ENCODE results near the gene RAB29. TPM values are rescaled to one million over a fixed set of nuclear protein-coding genes. Genes with fewer than 3 reads are reported as not detected.

RAB29 gene
- 10.4 to 11.8 TPM (median 11.2 TPM) in 5 replicates for total RNA-seq (2022; extraction: Qiagen RNA extraction)

GRCh38 chr1:205775015-205775716 lies at the start of gene RAB29:
Gene RAB29, minus strand, starts transcription at chr1:205775482. Its CDS starts 526 bp downstream, at chr1:205774956.

GRCh38 chr1:205812878-205813754 lies 37.8 kb upstream of the RAB29 start, which contains the start of gene SLC41A1:
Gene SLC41A1, minus strand, starts transcription at chr1:205813198. Its CDS starts 2,757 bp downstream, at chr1:205810441.

DNA sequence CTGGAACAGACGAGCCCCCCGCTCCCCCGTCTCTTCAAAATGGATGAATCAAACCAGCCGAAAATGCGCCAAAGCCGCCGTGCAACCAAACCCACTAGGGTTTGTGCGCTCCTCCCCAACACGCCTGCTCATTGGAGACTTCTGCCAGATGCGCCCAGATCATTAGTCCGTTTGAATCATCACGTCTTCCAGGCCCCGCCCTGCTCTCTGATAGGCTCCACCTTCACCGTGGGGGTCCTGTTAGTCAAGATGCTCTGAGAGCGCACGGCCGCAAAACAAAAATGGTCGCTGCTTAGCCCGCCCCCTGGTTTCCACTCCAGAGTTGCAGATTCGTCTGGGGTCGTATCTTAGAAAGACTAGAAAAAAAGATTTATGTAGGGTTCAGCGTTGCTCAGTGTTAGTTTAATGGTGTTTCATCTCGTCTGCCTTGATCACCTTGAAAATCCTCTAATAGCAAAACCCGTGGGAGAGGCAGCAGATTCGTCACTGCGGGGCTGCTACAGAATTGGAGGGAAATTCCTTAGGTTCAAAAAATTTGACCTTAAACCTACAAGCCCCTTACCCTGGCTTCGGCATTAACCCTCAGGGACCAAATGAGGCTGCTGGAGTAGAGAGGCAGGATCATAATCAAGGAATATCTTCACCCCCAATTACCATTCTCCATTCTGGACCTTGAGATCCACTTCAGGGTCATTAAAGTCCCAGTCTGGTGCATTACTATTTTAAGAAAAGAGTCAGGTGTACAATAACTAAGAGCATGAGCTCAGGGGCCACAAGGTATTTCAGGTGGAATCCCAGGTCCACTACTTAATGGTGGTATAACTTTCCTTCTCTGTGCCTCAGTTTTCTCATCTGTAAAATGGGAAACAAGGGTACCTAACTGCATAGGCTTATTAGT lies 24.9 kb downstream of the RAB29 start, which contains the start of gene NUCKS1:
NUCKS1 (minus strand) TSS at position 45 of the 898 bp plus-strand sequence. CDS start 209 bp downstream, outside the sequence.

Other genes with a start within 250 kb of the RAB29 start
- 5.7 to 6.7 TPM (median 6.3 TPM) in 5 replicates for gene ELK4, start 143.5 kb downstream of the RAB29 start, total RNA-seq (2022; extraction: Qiagen RNA extraction)
- gene SLC45A3, start 95.0 kb downstream of the RAB29 start, total RNA-seq (2022; extraction: Qiagen RNA extraction), result 4.9 to 5.8 TPM (median 5.5 TPM) in 5 replicates
- gene NUCKS1, start 25.3 kb downstream of the RAB29 start, total RNA-seq (2022; extraction: Qiagen RNA extraction), result 77.6 to 147 TPM (median 116 TPM) in 5 replicates
- 19.4 to 21.2 TPM (median 21.1 TPM) in 5 replicates for gene SLC41A1, start 37.7 kb upstream of the RAB29 start, total RNA-seq (2022; extraction: Qiagen RNA extraction)
- gene PM20D1, start 74.7 kb upstream of the RAB29 start, total RNA-seq (2022; extraction: Qiagen RNA extraction), result not detected in 5 replicates
- 0.04 to 0.14 TPM (median 0.10 TPM) in 5 replicates for gene SLC26A9, start 168.0 kb upstream of the RAB29 start, total RNA-seq (2022; extraction: Qiagen RNA extraction)
- 0.92 to 1.7 TPM (median 0.96 TPM) in 5 replicates for gene RAB7B, start 227.9 kb upstream of the RAB29 start, total RNA-seq (2022; extraction: Qiagen RNA extraction)
- gene CTSE, start 248.4 kb upstream of the RAB29 start, total RNA-seq (2022; extraction: Qiagen RNA extraction), result 0.12 TPM in 1 of 5 replicates, not detected in the others